ENCODE measurements around the gene PLA2G6. TPM values are rescaled to one million over a fixed set of nuclear protein-coding genes. Genes with fewer than 3 reads are reported as not detected.
"Not testable (repeated sequence)": the region's sequence is repeated elsewhere in the genome, so short reads cannot be mapped to it uniquely, and the experiment has no call there.

PLA2G6 gene
- total and polyA plus RNA-seq, 4 donors: 8.8 to 74.1 (median 25.4) TPM

GRCh38 chr22:38079804-38080203, 101.8 kb downstream of the PLA2G6 start:
- intact Hi-C loops (cut with DNase I): no loop called here
- H3K27me3 ChIP-seq (ENCODE audit: control insufficient read depth in 1 of 2, insufficient read depth in 2 of 2, low read length in 1 of 2): no peaks in the 10 kb centered on the region

GRCh38 chr22:38079208-38079607, 102.4 kb downstream of the PLA2G6 start:
- H3K9me3 ChIP-seq (ENCODE audit: control insufficient read depth, low read length); intact Hi-C loops (cut with DNase I); H3K4me1 ChIP-seq (ENCODE audit: control insufficient read depth in 1 of 2, insufficient read depth in 2 of 2, low read length in 2 of 2); DNase-seq; ATAC-seq (ENCODE audit: low FRiP score); H3K27ac ChIP-seq (ENCODE audit: low read depth in 1 of 2, low read length in 2 of 2); H3K36me3 ChIP-seq (ENCODE audit: control insufficient read depth in 1 of 2, insufficient read depth in 2 of 2, low read length in 1 of 2); H3K27me3 ChIP-seq (ENCODE audit: control insufficient read depth in 1 of 2, insufficient read depth in 2 of 2, low read length in 1 of 2); H3K4me3 ChIP-seq (ENCODE audit: low read length in 2 of 2): not testable (repeated sequence)
- 96 to 100% methylated on average over 2 of the region's 2 CpGs for WGBS, 2 donors

More at GRCh38 chr22:38079804-38080203, 101.8 kb downstream of the PLA2G6 start:
- ATAC-seq (ENCODE audit: low FRiP score): no peak
- no peaks in the 10 kb centered on the region for H3K4me1 ChIP-seq (ENCODE audit: control insufficient read depth in 1 of 2, insufficient read depth in 2 of 2, low read length in 2 of 2)
- H3K27ac ChIP-seq (ENCODE audit: low read depth in 1 of 2, low read length in 2 of 2): no peak overlapping the region
- DNase-seq: peak in 1 of 2 donors; percentile 38
- H3K9me3 ChIP-seq (ENCODE audit: control insufficient read depth, low read length): no peaks in the 10 kb centered on the region
- 92 to 93% methylated on average over 7 of the region's 7 CpGs for WGBS, 2 donors
- no peaks in the 10 kb centered on the region for H3K36me3 ChIP-seq (ENCODE audit: control insufficient read depth in 1 of 2, insufficient read depth in 2 of 2, low read length in 1 of 2)
- no peak overlapping the region for H3K4me3 ChIP-seq (ENCODE audit: low read length in 2 of 2)

- no peaks in the 10 kb centered on the region for H3K4me1 ChIP-seq (ENCODE audit: control insufficient read depth in 1 of 2, insufficient read depth in 2 of 2, low read length in 2 of 2)
- ATAC-seq (ENCODE audit: low FRiP score): no peak
- intact Hi-C loops (cut with DNase I): no loop called here
These were observed 103.4 kb downstream of the PLA2G6 start for GRCh38 chr22:38078046-38078840.

DNA sequence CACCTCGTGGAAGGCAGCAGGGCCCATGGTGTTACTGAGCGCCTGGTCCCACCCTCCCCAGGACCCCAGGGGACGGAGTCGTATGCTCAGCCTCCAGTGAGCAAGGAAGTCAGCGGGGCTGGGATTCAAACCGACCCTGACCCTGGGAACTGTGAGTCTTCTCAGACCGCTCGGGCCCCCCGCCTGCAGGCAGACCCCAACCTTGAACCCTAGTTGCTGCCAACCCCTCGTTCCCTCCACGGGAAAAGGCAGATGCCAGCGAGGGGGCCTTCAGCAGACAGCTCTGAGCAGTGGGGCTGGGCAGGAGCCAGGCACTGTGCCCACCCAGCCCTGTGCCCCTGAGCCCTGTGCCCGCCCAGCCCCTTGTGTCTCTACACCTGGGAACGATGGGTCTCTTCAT, 104.0 kb downstream of the PLA2G6 start:
- no peak overlapping the region for H3K27ac ChIP-seq (ENCODE audit: low read depth in 1 of 2, low read length in 2 of 2)
- ATAC-seq (ENCODE audit: low FRiP score): no peak
- no peak for DNase-seq
- H3K9me3 ChIP-seq (ENCODE audit: control insufficient read depth, low read length): no peaks in the 10 kb centered on the region
- H3K36me3 ChIP-seq (ENCODE audit: control insufficient read depth in 1 of 2, insufficient read depth in 2 of 2, low read length in 1 of 2): no peaks in the 10 kb centered on the region
- intact Hi-C loops (cut with DNase I): no loop called here
- no peaks in the 10 kb centered on the region for H3K27me3 ChIP-seq (ENCODE audit: control insufficient read depth in 1 of 2, insufficient read depth in 2 of 2, low read length in 1 of 2)
- H3K4me3 ChIP-seq (ENCODE audit: low read length in 2 of 2): no peak overlapping the region
- no peaks in the 10 kb centered on the region for H3K4me1 ChIP-seq (ENCODE audit: control insufficient read depth in 1 of 2, insufficient read depth in 2 of 2, low read length in 2 of 2)
- WGBS, 2 donors: 80 to 82% methylated on average over 14 of the region's 14 CpGs

More at GRCh38 chr22:38078046-38078840, 103.4 kb downstream of the PLA2G6 start:
- H3K27ac ChIP-seq (ENCODE audit: low read depth in 1 of 2, low read length in 2 of 2): no peak overlapping the region
- no peaks in the 10 kb centered on the region for H3K36me3 ChIP-seq (ENCODE audit: control insufficient read depth in 1 of 2, insufficient read depth in 2 of 2, low read length in 1 of 2)
- H3K27me3 ChIP-seq (ENCODE audit: control insufficient read depth in 1 of 2, insufficient read depth in 2 of 2, low read length in 1 of 2): no peaks in the 10 kb centered on the region
- peak in 1 of 2 donors; percentile 39 for DNase-seq
- H3K4me3 ChIP-seq (ENCODE audit: low read length in 2 of 2): no peak overlapping the region
- 77 to 78% methylated on average over 20 to 22 of the region's 22 CpGs for WGBS, 2 donors
- H3K9me3 ChIP-seq (ENCODE audit: control insufficient read depth, low read length): no peaks in the 10 kb centered on the region

DNA sequence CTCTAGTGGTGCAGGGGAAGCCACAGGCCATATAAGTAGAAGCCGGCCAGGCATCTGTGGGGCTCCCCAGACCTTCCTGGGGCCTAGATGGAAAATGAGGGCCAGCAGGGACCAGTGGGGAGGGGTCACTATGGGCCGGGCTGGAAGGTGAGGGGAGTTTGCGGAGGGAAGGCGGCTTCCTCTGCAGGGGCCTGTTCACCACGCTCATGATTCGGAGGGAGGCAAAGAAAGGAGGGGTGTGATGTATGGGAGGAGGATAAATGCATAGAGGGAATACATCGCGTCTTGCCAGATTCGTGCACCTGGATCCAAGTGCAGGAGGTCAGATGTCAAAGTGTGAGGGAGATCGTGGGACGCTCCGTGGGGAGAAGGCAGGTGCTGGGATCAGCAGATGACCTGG, 104.5 kb downstream of the PLA2G6 start:
- ATAC-seq (ENCODE audit: low FRiP score) (no peak), DNase-seq (no peak)
- Histone ChIP-seq H3K27ac (ENCODE audit: low read depth in 1 of 2, low read length in 2 of 2) (no peak overlapping the region), H3K27me3 (ENCODE audit: control insufficient read depth in 1 of 2, insufficient read depth in 2 of 2, low read length in 1 of 2) (no peaks in the 10 kb centered on the region), H3K9me3 (ENCODE audit: control insufficient read depth, low read length) (no peaks in the 10 kb centered on the region), H3K36me3 (ENCODE audit: control insufficient read depth in 1 of 2, insufficient read depth in 2 of 2, low read length in 1 of 2) (no peaks in the 10 kb centered on the region), H3K4me3 (ENCODE audit: low read length in 2 of 2) (no peak overlapping the region), H3K4me1 (ENCODE audit: control insufficient read depth in 1 of 2, insufficient read depth in 2 of 2, low read length in 2 of 2) (no peaks in the 10 kb centered on the region)
- intact Hi-C loops (cut with DNase I): no loop called here
- WGBS, 2 donors: 87 to 89% methylated on average over 12 of the region's 12 CpGs

DNA sequence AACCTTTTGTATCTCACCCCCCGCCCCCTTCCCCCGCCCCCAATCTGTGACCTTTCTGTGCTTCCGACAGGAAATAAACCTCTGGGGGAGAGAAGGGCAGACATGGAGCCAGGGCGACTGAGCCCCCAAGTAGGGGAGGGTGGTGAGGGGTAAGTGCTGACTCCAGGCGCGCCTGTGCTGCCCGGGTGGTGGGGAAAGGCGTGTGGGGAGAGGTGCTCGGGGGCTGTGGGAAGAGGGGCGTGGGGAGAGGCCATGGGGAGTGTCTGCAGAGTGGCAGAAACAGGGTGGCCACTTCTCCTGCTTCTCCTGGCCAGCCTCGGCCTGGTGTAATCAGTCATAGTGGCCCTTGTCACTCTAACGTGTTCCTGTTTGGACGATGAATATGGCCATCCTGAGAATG, 105.7 kb downstream of the PLA2G6 start:
- no peak for DNase-seq
- intact Hi-C loops (cut with DNase I): no loop called here
- H3K27me3 ChIP-seq (ENCODE audit: control insufficient read depth in 1 of 2, insufficient read depth in 2 of 2, low read length in 1 of 2): no peaks in the 10 kb centered on the region
- H3K9me3 ChIP-seq (ENCODE audit: control insufficient read depth, low read length): no peaks in the 10 kb centered on the region
- H3K4me3 ChIP-seq (ENCODE audit: low read length in 2 of 2): no peak overlapping the region
- H3K27ac ChIP-seq (ENCODE audit: low read depth in 1 of 2, low read length in 2 of 2): no peak overlapping the region
- H3K36me3 ChIP-seq (ENCODE audit: control insufficient read depth in 1 of 2, insufficient read depth in 2 of 2, low read length in 1 of 2): no peaks in the 10 kb centered on the region
- WGBS, 2 donors: 87% methylated on average over 13 of the region's 13 CpGs
- no peaks in the 10 kb centered on the region for H3K4me1 ChIP-seq (ENCODE audit: control insufficient read depth in 1 of 2, insufficient read depth in 2 of 2, low read length in 2 of 2)
- ATAC-seq (ENCODE audit: low FRiP score): no peak

DNA sequence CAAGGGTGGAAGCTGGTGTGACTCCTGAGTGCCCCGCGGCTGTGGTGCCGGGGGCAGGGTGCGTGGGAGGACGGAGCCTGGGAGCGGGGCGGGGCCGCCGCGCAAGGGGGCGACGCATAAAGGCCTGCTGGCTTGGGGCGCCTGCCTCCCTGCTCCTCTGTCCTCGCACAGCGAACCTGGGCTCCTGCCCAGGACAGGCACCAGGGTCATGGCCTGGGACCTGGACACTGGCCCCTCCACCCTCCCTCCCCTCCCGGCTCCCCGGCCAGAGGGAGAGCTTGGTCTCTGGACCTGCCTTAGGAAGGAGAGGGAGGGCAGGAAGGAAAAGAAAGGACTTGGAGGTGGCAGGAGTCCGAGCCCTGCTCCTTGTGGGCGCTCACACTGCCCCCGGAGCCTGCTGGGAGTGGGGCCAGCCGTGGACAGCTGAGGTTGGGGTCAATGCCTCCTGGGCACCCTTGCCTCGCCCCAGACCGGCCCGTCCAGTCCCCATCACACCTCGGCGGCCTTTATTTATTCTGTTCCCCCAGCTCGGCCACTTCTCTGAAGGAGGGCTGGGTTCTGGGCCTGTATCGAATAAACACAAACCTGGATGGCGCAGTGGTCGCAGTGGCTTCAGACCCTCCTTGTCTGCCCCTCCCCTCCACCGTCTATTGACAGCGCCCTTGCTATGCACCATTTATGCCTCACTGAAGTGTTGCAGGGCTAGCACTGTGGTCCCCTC, 106.4 kb downstream of the PLA2G6 start:
- Histone ChIP-seq H3K27ac (ENCODE audit: low read depth in 1 of 2, low read length in 2 of 2) (no peak overlapping the region), H3K36me3 (ENCODE audit: control insufficient read depth in 1 of 2, insufficient read depth in 2 of 2, low read length in 1 of 2) (no peaks in the 10 kb centered on the region), H3K4me3 (ENCODE audit: low read length in 2 of 2) (no peak overlapping the region), H3K27me3 (ENCODE audit: control insufficient read depth in 1 of 2, insufficient read depth in 2 of 2, low read length in 1 of 2) (no peaks in the 10 kb centered on the region), H3K9me3 (ENCODE audit: control insufficient read depth, low read length) (no peaks in the 10 kb centered on the region), H3K4me1 (ENCODE audit: control insufficient read depth in 1 of 2, insufficient read depth in 2 of 2, low read length in 2 of 2) (no peaks in the 10 kb centered on the region)
- ATAC-seq (ENCODE audit: low FRiP score) (no peak), DNase-seq (no peak)
- WGBS, 2 donors: 93% methylated on average over 27 to 32 of the region's 32 CpGs
- intact Hi-C loops (cut with DNase I): no loop called here

GRCh38 chr22:38074181-38075104, 107.2 kb downstream of the PLA2G6 start:
- ATAC-seq (ENCODE audit: low FRiP score) (no peak), DNase-seq (no peak)
- Histone ChIP-seq H3K36me3 (ENCODE audit: control insufficient read depth in 1 of 2, insufficient read depth in 2 of 2, low read length in 1 of 2) (no peaks in the 10 kb centered on the region), H3K27me3 (ENCODE audit: control insufficient read depth in 1 of 2, insufficient read depth in 2 of 2, low read length in 1 of 2) (no peaks in the 10 kb centered on the region), H3K4me1 (ENCODE audit: control insufficient read depth in 1 of 2, insufficient read depth in 2 of 2, low read length in 2 of 2) (no peaks in the 10 kb centered on the region), H3K4me3 (ENCODE audit: low read length in 2 of 2) (no peak overlapping the region), H3K27ac (ENCODE audit: low read depth in 1 of 2, low read length in 2 of 2) (no peak overlapping the region), H3K9me3 (ENCODE audit: control insufficient read depth, low read length) (no peaks in the 10 kb centered on the region)
- WGBS, 2 donors: 87 to 88% methylated on average over 45 to 47 of the region's 47 CpGs
- intact Hi-C loops (cut with DNase I): loop anchor here in 1 of 2 donors (5.0 kb wide), 1 partner anchor 278 kb away; no protein-coding TSS in a partner anchor

All from aorta (tissue), 5 donors.